Loucy (cell line): ENCODE measurements around the gene GPI.

ENCODE experiments used
- H2AFZ ChIP-seq: fragments of 200-600 bp; sonication (generic); 2 replicates; pipeline ENCODE4 v1.6.0; 2016; ENCODE audit warnings: antibody characterized with exemption, mild to moderate bottlenecking, low read length, moderate library complexity
- H3F3A ChIP-seq: fragments of 200-600 bp; 2 replicates; pipeline ENCODE4 v1.6.0; 2016; ENCODE audit warnings: antibody characterized with exemption, low read depth, mild to moderate bottlenecking
- H3K27me3 ChIP-seq: fragments of 200-600 bp; sonication (generic); 2 replicates; pipeline ENCODE4 v1.6.1; 2014; ENCODE audit warnings: low read length, mild to moderate bottlenecking; ENCODE audit not compliant: insufficient read depth, poor library complexity, severe bottlenecking
- H3K36me3 ChIP-seq: fragments of 200-600 bp; sonication (generic); 2 replicates; pipeline ENCODE4 v1.6.1; 2016; ENCODE audit warnings: low read length; ENCODE audit not compliant: insufficient read depth
- H3K4me1 ChIP-seq: fragments of 200-600 bp; sonication (generic); 2 replicates; pipeline ENCODE4 v1.5.1; 2014; ENCODE audit warnings: low read length, mild to moderate bottlenecking; ENCODE audit not compliant: insufficient read depth, poor library complexity, severe bottlenecking
- H3K4me2 ChIP-seq: fragments of 200-600 bp; sonication (generic); 2 replicates; pipeline ENCODE4 v1.6.0; 2014; ENCODE audit warnings: antibody characterized with exemption, low read length, low read depth, mild to moderate bottlenecking; ENCODE audit not compliant: poor library complexity, severe bottlenecking
- H3K4me3 ChIP-seq: fragments of 200-600 bp; sonication (generic); 2 replicates; pipeline ENCODE4 v1.5.1; 2014; ENCODE audit warnings: low read length, mild to moderate bottlenecking, mixed read lengths; ENCODE audit not compliant: poor library complexity, severe bottlenecking
- H3K79me2 ChIP-seq: fragments of 200-600 bp; sonication (generic); 2 replicates; pipeline ENCODE4 v1.6.1; 2014; ENCODE audit warnings: low read length; ENCODE audit not compliant: insufficient read depth
- H3K9ac ChIP-seq: fragments of 200-600 bp; sonication (generic); 2 replicates; pipeline ENCODE4 v1.6.0; 2014; ENCODE audit warnings: mild to moderate bottlenecking, low read depth, low read length, moderate library complexity; ENCODE audit not compliant: poor library complexity, severe bottlenecking
- H3K9me2 ChIP-seq: fragments of 200-600 bp; sonication (generic); replicated peaks from 2 replicates; pipeline ENCODE4 v1.6.1; 2016; ENCODE audit warnings: low read depth, low read length, mixed read lengths
- H3K9me3 ChIP-seq: fragments of 200-600 bp; sonication (generic); 2 replicates; pipeline ENCODE4 v1.6.1; 2014; ENCODE audit warnings: mild to moderate bottlenecking, antibody characterized with exemption, low read length, low read depth; ENCODE audit not compliant: insufficient read depth
- H4K20me1 ChIP-seq: fragments of 200-600 bp; sonication (generic); 2 replicates; pipeline ENCODE4 v1.6.0; 2014; ENCODE audit warnings: antibody characterized with exemption, low read length, mild to moderate bottlenecking; ENCODE audit not compliant: insufficient read depth, poor library complexity, severe bottlenecking
- EZH2phosphoT487 ChIP-seq: fragments of 200-600 bp; IDR thresholded peaks from 2 replicates; pipeline ENCODE4 v1.6.1; 2018; ENCODE audit warnings: antibody characterized with exemption, mild to moderate bottlenecking, moderate library complexity, borderline replicate concordance
- TF ChIP-seq, protein P1 (sequence below): fragments of 200-600 bp; sonication (generic); conservative IDR thresholded peaks from 2 replicates; pipeline ENCODE4 v1.5.1; 2014; ENCODE audit warnings: mild to moderate bottlenecking, antibody characterized with exemption, low read length

The GPI gene

DNA sequence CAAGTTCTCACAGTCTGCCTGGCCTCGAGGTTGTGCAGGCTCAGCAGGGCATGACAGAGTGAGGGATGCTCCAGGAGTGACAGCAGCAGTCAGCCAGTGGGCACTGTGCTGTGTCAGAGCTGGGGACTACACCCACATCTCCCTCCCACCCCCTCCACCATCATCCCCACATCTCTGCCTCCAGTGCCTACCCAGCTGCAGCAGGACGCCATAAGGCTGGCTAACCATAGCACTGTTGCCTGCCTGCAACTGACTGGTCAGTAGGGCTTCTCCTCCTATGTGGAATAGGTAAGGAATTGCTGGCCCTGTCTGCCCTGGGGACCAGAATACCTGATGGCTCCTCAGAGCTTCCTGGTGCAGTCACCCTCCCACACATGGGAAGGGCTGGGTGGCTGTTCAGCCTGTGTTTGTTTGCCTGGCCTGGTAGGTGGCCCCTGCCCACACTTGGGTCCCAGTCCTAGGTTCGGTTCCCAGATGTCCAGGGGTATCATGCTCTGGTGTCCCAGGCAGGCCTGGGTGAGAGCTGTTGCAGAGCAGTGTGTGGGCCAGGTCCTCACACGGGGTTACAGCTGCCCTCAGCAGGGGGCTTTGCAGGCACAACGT, 15.7 kb downstream of the GPI start:
- no peaks in the 10 kb centered on the region for H3K9me2 ChIP-seq
- H3K4me1 ChIP-seq: no peaks in the 10 kb centered on the region
- peaks cover 3% of the 10 kb centered on the region; the same call in 1 of the 2 replicates for H3K79me2 ChIP-seq
- H3F3A ChIP-seq: no peaks in the 10 kb centered on the region
- TF ChIP-seq, protein P1, sequence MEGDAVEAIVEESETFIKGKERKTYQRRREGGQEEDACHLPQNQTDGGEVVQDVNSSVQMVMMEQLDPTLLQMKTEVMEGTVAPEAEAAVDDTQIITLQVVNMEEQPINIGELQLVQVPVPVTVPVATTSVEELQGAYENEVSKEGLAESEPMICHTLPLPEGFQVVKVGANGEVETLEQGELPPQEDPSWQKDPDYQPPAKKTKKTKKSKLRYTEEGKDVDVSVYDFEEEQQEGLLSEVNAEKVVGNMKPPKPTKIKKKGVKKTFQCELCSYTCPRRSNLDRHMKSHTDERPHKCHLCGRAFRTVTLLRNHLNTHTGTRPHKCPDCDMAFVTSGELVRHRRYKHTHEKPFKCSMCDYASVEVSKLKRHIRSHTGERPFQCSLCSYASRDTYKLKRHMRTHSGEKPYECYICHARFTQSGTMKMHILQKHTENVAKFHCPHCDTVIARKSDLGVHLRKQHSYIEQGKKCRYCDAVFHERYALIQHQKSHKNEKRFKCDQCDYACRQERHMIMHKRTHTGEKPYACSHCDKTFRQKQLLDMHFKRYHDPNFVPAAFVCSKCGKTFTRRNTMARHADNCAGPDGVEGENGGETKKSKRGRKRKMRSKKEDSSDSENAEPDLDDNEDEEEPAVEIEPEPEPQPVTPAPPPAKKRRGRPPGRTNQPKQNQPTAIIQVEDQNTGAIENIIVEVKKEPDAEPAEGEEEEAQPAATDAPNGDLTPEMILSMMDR: no peak
- no peak for TF ChIP-seq EZH2phosphoT487
- no peaks in the 10 kb centered on the region for H3K9me3 ChIP-seq
- H2AFZ ChIP-seq: no peak overlapping the region
- no peak overlapping the region for H3K4me2 ChIP-seq
- H3K4me3 ChIP-seq: no peak overlapping the region
- no peak overlapping the region for H3K9ac ChIP-seq
- H4K20me1 ChIP-seq: no peaks in the 10 kb centered on the region
- peaks cover 88% of the 10 kb centered on the region; the same call in 1 of the 2 replicates for H3K36me3 ChIP-seq
- no peaks in the 10 kb centered on the region for H3K27me3 ChIP-seq

DNA sequence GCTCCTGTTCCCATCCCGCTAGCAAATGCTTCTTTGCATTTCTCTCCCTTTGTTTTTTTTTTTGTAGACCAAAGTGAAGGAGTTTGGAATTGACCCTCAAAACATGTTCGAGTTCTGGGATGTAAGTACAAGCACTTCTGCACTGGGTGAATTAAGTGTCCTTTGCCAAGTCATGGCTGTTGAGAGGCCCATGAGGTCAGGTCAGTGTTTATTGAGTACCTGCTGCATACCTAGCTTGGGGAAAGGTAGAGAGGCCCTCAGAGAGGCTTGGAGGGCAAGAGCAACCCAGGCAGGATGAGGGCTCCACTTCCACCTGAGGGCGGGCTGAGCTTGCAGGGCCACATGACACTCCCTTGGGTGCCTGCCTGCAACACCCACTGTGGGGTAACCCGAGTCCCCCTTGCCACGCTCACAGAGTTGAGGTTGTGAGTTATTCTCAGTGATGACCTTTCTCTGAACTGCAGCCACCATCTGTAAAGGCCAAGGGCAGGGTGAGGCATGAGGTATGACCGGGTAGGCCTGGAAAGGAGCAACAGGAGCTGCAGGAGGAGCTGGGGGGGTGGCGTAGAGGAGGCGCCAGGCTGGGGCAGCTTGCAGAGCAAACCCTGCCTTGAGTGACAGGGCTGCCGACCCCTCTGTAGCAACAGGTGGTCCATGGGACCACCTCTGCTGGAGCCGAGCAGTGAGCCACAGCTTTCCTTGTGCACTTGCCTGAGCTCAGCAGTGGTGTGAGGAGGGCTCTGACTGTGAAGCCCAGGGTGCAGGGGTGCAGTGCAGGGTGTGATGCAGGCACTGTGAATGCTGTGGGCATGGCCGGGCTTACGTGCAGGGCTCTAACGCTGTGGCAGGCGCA, 16.6 kb downstream of the GPI start:
- TF ChIP-seq, protein P1: no peak
- TF ChIP-seq EZH2phosphoT487: no peak
- Histone ChIP-seq H3K4me3 (no peak overlapping the region), H3K9me3 (no peaks in the 10 kb centered on the region), H3K9me2 (no peaks in the 10 kb centered on the region), H3F3A (no peaks in the 10 kb centered on the region), H4K20me1 (no peaks in the 10 kb centered on the region), H3K79me2 (no peaks in the 10 kb centered on the region; the same call in 1 of the 2 replicates), H3K4me2 (no peak overlapping the region), H3K4me1 (no peaks in the 10 kb centered on the region), H3K36me3 (peaks cover 88% of the 10 kb centered on the region; the same call in 1 of the 2 replicates), H3K27me3 (no peaks in the 10 kb centered on the region), H2AFZ (no peak overlapping the region), H3K9ac (no peak overlapping the region)

DNA sequence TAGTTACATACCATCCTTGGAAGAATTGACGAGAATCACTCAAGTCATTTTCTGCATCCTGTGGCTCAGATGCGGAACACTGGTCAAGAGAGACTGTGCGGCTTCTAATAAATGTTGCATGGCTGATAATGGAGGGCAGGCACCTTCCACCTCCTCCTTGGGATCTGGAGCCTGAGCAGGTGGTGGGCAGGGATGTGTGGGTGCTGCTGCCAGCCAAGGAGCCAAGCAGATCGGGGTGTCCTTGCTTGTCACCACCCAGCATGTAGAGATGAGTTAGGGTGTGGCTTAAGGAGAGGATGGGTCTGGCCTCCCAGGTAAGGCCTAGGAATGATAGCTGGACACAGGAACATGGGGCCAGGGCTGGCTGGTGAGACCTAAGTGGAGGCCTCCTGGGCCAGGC, 17.5 kb downstream of the GPI start:
- peaks cover 94% of the 10 kb centered on the region; the same call in 1 of the 2 replicates for H3K36me3 ChIP-seq
- H4K20me1 ChIP-seq: no peaks in the 10 kb centered on the region

More for the DNA sequence above, 17.5 kb downstream of the GPI start:
- Histone ChIP-seq H2AFZ (no peak overlapping the region), H3K9me2 (no peaks in the 10 kb centered on the region), H3K4me3 (no peak overlapping the region), H3K4me1 (no peaks in the 10 kb centered on the region), H3F3A (no peaks in the 10 kb centered on the region), H3K9ac (no peak overlapping the region), H3K79me2 (no peaks in the 10 kb centered on the region; the same call in 1 of the 2 replicates), H3K9me3 (no peaks in the 10 kb centered on the region), H3K27me3 (no peaks in the 10 kb centered on the region), H3K4me2 (no peak overlapping the region)
- TF ChIP-seq, protein P1: no peak
- no peak for TF ChIP-seq EZH2phosphoT487
